ENCODE measurements around the gene NLRP6.

The NLRP6 gene

GRCh38 chr11:292211-293121 lies 14.3 kb downstream of the NLRP6 start:
- Mint-ChIP-seq H3K27ac (no peak overlapping the region), H3K4me1 (peaks cover 26% of the 10 kb centered on the region), H3K9me3 (no peaks in the 10 kb centered on the region), H3K27me3 (peaks cover 1% of the 10 kb centered on the region), H3K36me3 (peaks cover 22% of the 10 kb centered on the region), H3K4me3 (no peak overlapping the region)
- ATAC-seq: no peak

GRCh38 chr11:293271-293851 lies 15.2 kb downstream of the NLRP6 start:
- Mint-ChIP-seq H3K36me3 (peaks cover 22% of the 10 kb centered on the region), H3K9me3 (no peaks in the 10 kb centered on the region), H3K4me3 (no peak overlapping the region), H3K27ac (no peak overlapping the region), H3K27me3 (no peaks in the 10 kb centered on the region), H3K4me1 (peaks cover 21% of the 10 kb centered on the region)
- ATAC-seq: no peak

- H3K4me3 Mint-ChIP-seq: no peak overlapping the region
- no peak overlapping the region for H3K27ac Mint-ChIP-seq
- H3K36me3 Mint-ChIP-seq: peaks cover 22% of the 10 kb centered on the region
Observed at GRCh38 chr11:293852-294661, 15.8 kb downstream of the NLRP6 start.

GRCh38 chr11:294780-295179 lies 16.6 kb downstream of the NLRP6 start:
- no peak for ATAC-seq
- H3K27ac Mint-ChIP-seq: no peak overlapping the region
- H3K27me3 Mint-ChIP-seq: no peaks in the 10 kb centered on the region
- H3K4me3 Mint-ChIP-seq: no peak overlapping the region
- H3K36me3 Mint-ChIP-seq: peaks cover 22% of the 10 kb centered on the region
- no peaks in the 10 kb centered on the region for H3K9me3 Mint-ChIP-seq
- peaks cover 17% of the 10 kb centered on the region for H3K4me1 Mint-ChIP-seq

More at GRCh38 chr11:293852-294661, 15.8 kb downstream of the NLRP6 start:
- H3K9me3 Mint-ChIP-seq: no peaks in the 10 kb centered on the region
- ATAC-seq: no peak
- peaks cover 21% of the 10 kb centered on the region for H3K4me1 Mint-ChIP-seq
- no peaks in the 10 kb centered on the region for H3K27me3 Mint-ChIP-seq

- H3K4me1 Mint-ChIP-seq: peaks cover 10% of the 10 kb centered on the region
Observed at GRCh38 chr11:295351-296170, 17.4 kb downstream of the NLRP6 start.

GRCh38 chr11:296171-297050 lies 18.2 kb downstream of the NLRP6 start:
- no peaks in the 10 kb centered on the region for H3K27me3 Mint-ChIP-seq
- no peak overlapping the region for H3K27ac Mint-ChIP-seq
- no peaks in the 10 kb centered on the region for H3K9me3 Mint-ChIP-seq
- H3K4me3 Mint-ChIP-seq: no peak overlapping the region
- H3K36me3 Mint-ChIP-seq: peaks cover 17% of the 10 kb centered on the region
- peaks cover 4% of the 10 kb centered on the region for H3K4me1 Mint-ChIP-seq
- no peak for ATAC-seq

More at GRCh38 chr11:295351-296170, 17.4 kb downstream of the NLRP6 start:
- Mint-ChIP-seq H3K9me3 (no peaks in the 10 kb centered on the region), H3K27me3 (no peaks in the 10 kb centered on the region), H3K36me3 (peaks cover 22% of the 10 kb centered on the region), H3K27ac (no peak overlapping the region), H3K4me3 (no peak overlapping the region)
- ATAC-seq: no peak

GRCh38 chr11:297051-297585 lies 18.9 kb downstream of the NLRP6 start:
- Mint-ChIP-seq H3K27ac (peak overlapping the region; percentile 28), H3K4me1 (peaks cover 4% of the 10 kb centered on the region)

GRCh38 chr11:297586-298405 lies 19.6 kb downstream of the NLRP6 start:
- Mint-ChIP-seq H3K4me1 (peaks cover 8% of the 10 kb centered on the region), H3K27ac (peak overlapping the region; percentile 28), H3K9me3 (no peaks in the 10 kb centered on the region), H3K27me3 (no peaks in the 10 kb centered on the region), H3K36me3 (peaks cover 17% of the 10 kb centered on the region), H3K4me3 (peak overlapping the region; percentile 12)
- ATAC-seq: peak; percentile 42

More at GRCh38 chr11:297051-297585, 18.9 kb downstream of the NLRP6 start:
- Mint-ChIP-seq H3K4me3 (no peak overlapping the region), H3K36me3 (peaks cover 17% of the 10 kb centered on the region), H3K9me3 (no peaks in the 10 kb centered on the region), H3K27me3 (no peaks in the 10 kb centered on the region)
- no peak for ATAC-seq

- peaks cover 17% of the 10 kb centered on the region for H3K36me3 Mint-ChIP-seq
- H3K27me3 Mint-ChIP-seq: no peaks in the 10 kb centered on the region
- H3K9me3 Mint-ChIP-seq: no peaks in the 10 kb centered on the region
- H3K4me3 Mint-ChIP-seq: no peak overlapping the region
- ATAC-seq: no peak
- H3K4me1 Mint-ChIP-seq: peaks cover 16% of the 10 kb centered on the region
- H3K27ac Mint-ChIP-seq: no peak overlapping the region
Observed at GRCh38 chr11:298406-299065, 20.3 kb downstream of the NLRP6 start.

- no peaks in the 10 kb centered on the region for H3K9me3 Mint-ChIP-seq
- ATAC-seq: no peak
- no peak within 1 kb of the TSS for H3K27ac Mint-ChIP-seq
- H3K4me1 Mint-ChIP-seq: peaks cover 19% of the 10 kb centered on the region
- peaks cover 9% of the 10 kb centered on the region for H3K36me3 Mint-ChIP-seq
- no peak within 1 kb of the TSS for H3K4me3 Mint-ChIP-seq
- H3K27me3 Mint-ChIP-seq: no peaks in the 10 kb centered on the region
Observed at GRCh38 chr11:299081-299891, 21.1 kb downstream of the NLRP6 start, which contains the start of gene IFITM5. Gene IFITM5 (minus strand): TSS chr11:299526. CDS start chr11:299490, 36 bp downstream.

GRCh38 chr11:299951-300735 lies 21.9 kb downstream of the NLRP6 start:
- no peak for ATAC-seq
- peaks cover 19% of the 10 kb centered on the region for H3K4me1 Mint-ChIP-seq
- H3K9me3 Mint-ChIP-seq: no peaks in the 10 kb centered on the region
- H3K27ac Mint-ChIP-seq: no peak overlapping the region
- no peaks in the 10 kb centered on the region for H3K27me3 Mint-ChIP-seq
- H3K36me3 Mint-ChIP-seq: peaks cover under 1% of the 10 kb centered on the region
- H3K4me3 Mint-ChIP-seq: no peak overlapping the region

Measured in stimulated activated memory B cell treated with anti-CD40 and anti-IgM and Interleukin-4, amounts not matched to agents 10 μg/mL and 1 μg/mL and 100 μg/mL, for 72 hours (primary cell).